GM12891 (cell line): ENCODE measurements around the gene CPED1.

Experiments
- PAX5 ChIP-seq: IDR thresholded peaks from 2 replicates; pipeline ENCODE4 v1.6.1; 2011; ENCODE audit warnings: low read length, moderate library complexity, mild to moderate bottlenecking; ENCODE audit not compliant: insufficient read depth, severe bottlenecking
- POLR2A ChIP-seq: IDR thresholded peaks from 2 replicates; pipeline ENCODE4 v1.6.1; 2011; ENCODE audit warnings: low read depth, low read length, control low read depth
- POLR2AphosphoS5 ChIP-seq: IDR thresholded peaks from 2 replicates; pipeline ENCODE4 v1.6.1; 2011; ENCODE audit warnings: low read depth, low read length, control low read depth
- SPI1 ChIP-seq: IDR thresholded peaks from 2 replicates; pipeline ENCODE4 v1.6.1; 2011; ENCODE audit warnings: low read depth, low read length, control low read depth
- TAF1 ChIP-seq: IDR thresholded peaks from 2 replicates; pipeline ENCODE4 v1.6.1; 2011; ENCODE audit warnings: low read depth, low read length, control low read depth

DNA sequence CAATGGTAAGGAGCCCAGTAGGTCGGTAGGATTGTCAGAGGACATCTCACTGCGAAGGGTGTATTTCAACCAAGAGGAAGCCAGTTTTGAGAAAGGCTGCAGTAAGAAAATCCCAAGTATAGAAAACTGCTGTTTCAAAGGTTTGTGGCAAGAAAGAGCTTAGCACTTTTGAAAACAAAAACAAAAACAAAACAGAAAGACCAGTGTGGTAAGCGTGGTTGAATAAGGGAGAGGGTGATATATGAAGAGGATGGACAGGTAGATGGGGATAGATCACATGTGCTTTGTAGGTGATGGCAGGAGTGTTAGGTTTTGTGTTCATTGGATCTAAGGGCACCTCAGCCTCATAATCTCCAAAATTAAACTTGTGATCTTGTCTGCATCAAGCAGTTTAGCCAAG is 198.7 kb downstream of the CPED1 start:
- TF ChIP-seq POLR2A, result no peak
- TF ChIP-seq PAX5, result no peak
- no peak for TF ChIP-seq TAF1
- no peak for TF ChIP-seq POLR2AphosphoS5
- no peak for TF ChIP-seq SPI1
